ENCODE results near the gene LAMP1.

LAMP1 gene

Small RNA genes lying within 50 kb of the gene (small RNA-seq; reads per million reads assigned to genes)
- gene MIR8075, result 0 reads per million in 2 experiments

Data from SK-N-DZ (cell line).